AG10803 (cell line): Measurements from ENCODE around the gene AIG1.
"Not testable (repeated sequence)": the region's sequence is repeated elsewhere in the genome, so short reads cannot be mapped to it uniquely, and the experiment has no call there.

Experiments used
- DNase-seq: peaks from one replicate; pipeline ENCODE4 v3.0.0; 2010; ENCODE audit warnings: low read depth
- H3K4me3 ChIP-seq: 2 replicates; pipeline ENCODE4 v1.5.1; 2011; ENCODE audit warnings: mild to moderate bottlenecking, low read length, control low read depth
- CTCF ChIP-seq: conservative IDR thresholded peaks from 2 replicates; pipeline ENCODE4 v1.5.1; 2011; ENCODE audit warnings: mild to moderate bottlenecking, low read length, control low read depth, inconsistent platforms

Gene AIG1

DNA sequence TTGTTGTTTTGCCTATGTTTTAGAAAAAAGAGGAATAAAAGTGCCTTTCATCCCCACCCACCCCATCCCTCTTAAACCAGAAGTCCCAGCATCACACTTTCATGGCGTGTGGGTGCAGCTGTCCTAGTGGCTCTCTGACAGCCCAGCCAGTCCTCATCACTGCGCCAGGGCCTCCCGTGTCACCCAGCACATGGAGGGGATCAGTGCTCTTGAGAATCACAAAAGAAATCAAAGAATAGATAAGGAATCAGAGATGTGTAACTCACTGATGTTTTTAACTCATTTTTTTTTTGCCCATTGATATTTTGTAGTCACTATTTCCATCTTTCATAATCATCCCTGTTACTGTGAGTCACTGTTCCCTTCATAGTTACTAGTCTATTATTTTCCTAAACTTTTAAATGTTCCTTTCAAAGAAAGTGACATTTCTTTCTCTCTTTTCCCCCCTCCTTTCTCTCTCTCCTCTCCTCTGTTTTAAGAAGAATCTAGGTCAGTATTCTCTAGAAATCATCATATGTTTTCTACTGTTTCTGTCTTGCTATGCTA, 78.6 kb downstream of the AIG1 start:
- no peak for TF ChIP-seq CTCF
- H3K4me3 ChIP-seq = no peak overlapping the region
- DNase-seq = no peak

DNA sequence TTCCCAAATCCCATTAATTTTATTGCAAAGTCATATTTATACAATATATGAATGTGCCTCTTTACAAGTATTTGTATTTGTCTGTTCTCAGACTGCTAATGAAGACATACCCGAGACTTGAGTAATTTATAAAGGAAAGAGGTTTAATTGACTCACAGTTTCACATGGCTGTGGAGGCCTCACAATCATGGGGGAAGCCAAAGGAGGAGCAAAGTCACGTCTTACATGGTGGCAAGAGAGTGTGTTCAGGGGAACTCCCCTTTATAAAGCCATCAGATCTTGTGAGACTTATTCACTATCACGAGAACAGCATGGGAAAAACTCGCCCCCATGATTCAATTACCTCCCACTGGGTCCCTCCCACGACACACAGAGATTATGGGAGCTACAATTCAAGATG, 79.2 kb downstream of the AIG1 start:
- H3K4me3 ChIP-seq = not testable (repeated sequence)
- DNase-seq = peak; percentile 20

- no peak for DNase-seq
- TF ChIP-seq CTCF = no peak
- H3K4me3 ChIP-seq = no peak overlapping the region
Measured at GRCh38 chr6:143140767-143141166, 80.1 kb downstream of the AIG1 start.

- peak; percentile 96 for DNase-seq
- TF ChIP-seq CTCF = no peak
- no peak overlapping the region for H3K4me3 ChIP-seq
Measured at GRCh38 chr6:143141442-143141841, 80.8 kb downstream of the AIG1 start.

DNA sequence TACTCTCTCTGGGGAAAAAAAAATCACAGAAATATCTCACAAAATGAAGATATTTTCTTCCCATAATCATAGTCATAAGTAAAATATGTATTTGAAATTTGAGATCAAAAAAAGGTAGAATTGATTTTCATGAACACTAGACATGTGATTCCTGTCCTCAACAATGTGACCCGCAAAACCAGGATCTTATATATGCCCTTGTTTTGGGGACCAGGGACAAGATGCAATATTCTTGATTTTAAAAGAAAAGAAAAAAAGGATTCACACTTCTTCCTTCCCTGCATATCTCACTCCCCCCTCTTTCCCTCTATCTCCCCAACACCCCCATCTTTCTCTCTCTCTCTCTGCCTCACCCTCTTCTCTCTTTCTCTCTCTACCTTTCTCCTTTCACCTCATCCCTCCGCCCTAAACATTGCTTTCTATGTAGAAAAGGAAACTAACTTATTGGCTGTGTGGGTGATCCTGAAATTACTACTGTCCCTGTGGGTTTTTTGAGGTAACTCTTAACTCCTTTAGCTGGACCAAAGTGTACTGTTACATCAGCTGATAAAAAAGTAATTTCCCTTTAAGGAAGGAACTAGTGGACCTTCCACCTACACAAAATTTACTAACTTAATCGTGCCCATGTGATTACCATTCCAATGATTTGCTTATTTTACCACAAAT, 85.6 kb downstream of the AIG1 start:
- no peak overlapping the region for H3K4me3 ChIP-seq
- DNase-seq = no peak
- no peak for TF ChIP-seq CTCF

DNA sequence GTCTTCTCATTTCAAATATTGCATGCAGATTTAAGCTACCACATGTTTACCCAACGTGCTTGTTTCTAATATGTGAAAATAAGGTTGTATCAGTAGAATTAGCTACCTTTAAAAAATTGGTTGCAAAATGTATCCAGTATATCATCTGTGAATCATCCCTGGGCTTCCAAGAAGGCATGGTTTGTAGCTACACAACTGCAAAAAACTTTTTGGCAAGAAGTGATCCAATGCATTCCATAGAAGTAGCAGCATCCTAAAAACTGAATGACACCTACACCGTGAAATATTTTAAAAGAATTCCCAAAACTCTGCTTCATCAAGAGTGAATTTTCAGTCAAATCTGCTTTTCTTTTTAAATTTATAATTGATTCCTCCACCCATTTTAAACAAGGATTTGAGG, 89.1 kb downstream of the AIG1 start:
- peak; percentile 85 for DNase-seq
- H3K4me3 ChIP-seq = no peak overlapping the region
- no peak for TF ChIP-seq CTCF

DNA sequence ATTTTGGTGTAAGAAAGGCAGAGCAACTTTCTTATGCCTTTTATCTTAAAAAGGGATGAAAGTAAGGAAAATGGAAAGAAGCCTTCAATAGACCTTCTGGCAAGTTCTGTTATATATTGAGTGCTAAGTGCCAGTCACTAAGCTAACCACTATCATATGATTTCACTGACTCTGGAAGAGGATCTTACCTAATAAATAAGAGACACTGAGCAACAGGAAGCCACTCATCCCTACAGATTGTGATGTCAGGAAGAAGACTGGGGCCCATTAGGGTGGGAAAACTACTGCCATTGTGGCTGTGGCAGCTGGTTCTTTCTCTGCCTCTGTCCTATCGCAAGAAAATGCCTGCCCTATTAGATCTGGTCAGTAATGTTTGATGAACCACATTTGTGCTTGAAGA, 89.6 kb downstream of the AIG1 start:
- peak; percentile 48 for DNase-seq

More for the DNA sequence above, 89.6 kb downstream of the AIG1 start:
- H3K4me3 ChIP-seq = no peak overlapping the region
- TF ChIP-seq CTCF = no peak
